Activated naive CD8-positive, alpha-beta T cell treated with anti-CD3 and anti-CD28 coated beads, Interleukin-2, amount 50 U/mL, for 16 hours (primary cell): ENCODE measurements around the gene TMEM80.

ENCODE experiments used
- DNase-seq: peaks from one replicate; pipeline ENCODE4 v3.0.0-alpha.2; 2020; ENCODE audit warnings: low read depth, low spot score

TMEM80 gene

DNA sequence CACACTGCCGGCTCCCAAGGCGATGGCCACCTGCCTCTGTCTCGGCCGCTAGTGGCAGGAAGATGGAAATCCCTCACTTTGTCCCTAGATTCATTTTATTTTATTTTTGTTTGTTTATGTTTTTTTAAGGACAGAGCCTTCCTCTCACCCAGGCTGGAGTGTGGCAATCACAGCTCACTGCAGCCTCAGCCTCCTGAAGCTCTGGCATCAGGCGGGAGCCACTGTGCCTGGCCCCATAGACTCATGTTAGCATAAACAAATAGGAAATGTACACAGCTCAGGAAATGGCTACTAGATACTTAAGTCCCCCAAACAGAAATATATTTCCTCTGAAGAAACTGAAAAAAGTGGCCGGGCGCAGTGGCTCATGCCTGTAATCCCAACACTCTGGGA lies 3.5 kb downstream of the TMEM80 start:
- DNase-seq: no peak

DNA sequence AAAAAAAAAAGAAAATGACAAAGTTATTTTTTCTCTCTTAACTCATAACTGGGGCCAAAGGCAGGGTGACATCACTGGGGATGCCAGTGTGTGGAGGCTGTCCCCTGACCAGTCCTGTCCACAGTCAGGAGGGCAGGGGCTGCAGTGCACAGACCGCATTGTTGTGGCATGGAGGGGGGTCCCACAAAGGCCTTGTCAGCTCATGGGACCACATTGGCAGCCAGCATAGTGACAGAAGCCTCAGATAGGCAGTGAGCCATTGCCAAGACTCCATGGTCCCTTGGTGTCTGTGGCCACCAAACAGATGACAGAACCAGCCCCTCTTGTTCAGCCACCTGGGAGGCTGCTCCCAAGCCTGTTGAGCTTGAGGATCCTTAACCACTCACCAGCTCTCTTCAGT lies 4.1 kb downstream of the TMEM80 start:
- no peak for DNase-seq

DNA sequence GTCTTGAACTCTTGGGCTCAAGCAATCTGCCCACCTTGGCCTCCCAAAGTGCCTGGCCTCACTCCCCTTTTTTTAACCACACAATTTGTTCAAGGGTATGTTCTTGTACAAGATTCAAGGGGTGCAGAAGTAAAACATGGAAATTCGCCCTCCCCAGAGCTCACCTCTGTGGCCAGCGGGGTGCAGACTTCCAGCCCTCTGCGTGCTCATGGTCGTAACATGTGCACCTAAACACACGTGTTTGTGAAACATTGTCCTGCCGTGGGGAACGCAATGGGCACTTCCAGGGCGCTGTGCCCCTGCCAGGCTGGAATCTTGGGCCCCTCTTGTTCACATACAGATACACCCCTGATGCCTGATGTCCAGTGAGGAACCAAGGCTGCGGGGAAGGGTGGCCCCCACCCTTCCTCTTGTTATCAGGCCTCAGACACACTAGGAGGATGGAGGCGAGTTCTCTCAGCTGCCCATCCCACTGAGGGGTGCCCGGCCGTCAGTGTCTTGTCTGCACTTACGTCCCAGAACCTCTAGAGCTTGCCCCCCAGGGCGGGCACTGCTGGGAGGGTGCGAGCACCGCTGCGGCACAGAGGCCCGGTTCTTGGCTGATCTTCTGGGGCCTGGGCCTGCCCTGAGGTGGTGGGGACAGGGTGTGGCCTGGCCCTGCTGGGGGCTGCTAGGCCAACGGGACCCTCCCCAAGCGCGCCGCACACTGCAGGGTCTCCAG lies 6.3 kb downstream of the TMEM80 start:
- DNase-seq: no peak

DNA sequence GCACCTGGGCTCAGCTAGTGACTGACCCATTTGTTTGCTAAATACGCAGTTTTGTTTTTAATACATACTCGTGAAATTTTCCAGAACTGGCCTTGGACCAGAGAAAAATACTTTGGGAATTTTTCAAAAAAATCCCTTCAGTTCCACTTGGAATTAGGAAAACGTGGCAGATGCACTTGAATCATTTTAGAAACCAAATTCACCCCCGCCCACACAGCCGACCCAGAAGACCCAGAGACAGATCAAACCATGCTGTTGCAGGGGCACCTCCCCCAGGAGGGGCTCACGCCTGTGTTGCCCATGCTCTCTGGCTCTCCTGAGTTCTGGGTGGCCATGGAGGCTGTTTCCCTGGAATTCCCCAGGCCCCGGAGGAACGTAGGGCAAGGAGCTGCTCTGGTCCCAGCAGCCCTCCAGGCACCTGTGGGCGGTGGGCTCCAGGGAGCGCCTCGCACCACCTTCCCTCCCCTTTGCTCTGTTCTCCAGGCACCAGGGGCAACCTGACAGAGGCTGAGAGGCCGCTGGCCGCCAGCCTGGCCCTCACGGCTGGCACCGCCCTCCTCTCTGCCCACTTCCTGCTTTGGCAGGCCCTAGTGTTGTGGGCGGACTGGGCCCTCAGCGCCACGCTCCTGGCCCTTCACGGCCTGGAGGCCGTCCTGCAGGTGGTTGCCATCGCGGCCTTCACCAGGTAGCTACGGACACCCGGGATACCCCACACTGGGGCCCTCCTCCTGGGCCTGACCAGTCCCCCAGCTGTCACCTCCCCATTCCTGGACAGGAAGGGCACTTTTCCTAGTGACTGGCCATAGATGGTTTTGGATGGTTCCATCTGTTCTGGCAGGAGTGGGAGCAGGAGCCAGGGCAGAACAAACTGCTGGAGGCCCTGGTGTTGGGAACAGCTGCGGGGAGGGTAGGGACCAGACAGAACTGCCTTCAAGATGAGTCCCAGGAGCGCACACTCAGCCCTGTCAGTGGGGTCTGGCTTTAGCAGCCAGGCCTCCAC lies 7.1 kb downstream of the TMEM80 start:
- DNase-seq: no peak

DNA sequence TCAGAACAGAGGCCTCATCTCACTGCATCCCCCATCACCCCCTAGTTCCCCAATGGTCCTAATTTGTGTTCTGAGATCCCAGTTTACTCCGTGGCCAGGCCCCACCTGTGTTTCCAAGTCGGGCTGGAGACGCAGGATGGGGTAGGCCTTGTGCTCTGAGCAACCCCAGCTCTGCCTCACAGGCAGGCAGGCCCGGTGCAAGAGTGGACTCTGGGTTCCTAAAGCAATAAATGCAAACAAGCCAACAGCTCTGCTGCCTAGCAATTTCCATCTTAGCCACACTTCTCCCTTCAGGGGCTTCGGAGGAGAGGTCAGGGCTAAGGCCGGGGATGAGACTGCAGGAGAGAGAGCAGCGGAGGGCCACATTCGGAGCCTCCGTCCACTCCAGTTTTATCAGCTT lies 7.9 kb downstream of the TMEM80 start:
- no peak for DNase-seq

DNA sequence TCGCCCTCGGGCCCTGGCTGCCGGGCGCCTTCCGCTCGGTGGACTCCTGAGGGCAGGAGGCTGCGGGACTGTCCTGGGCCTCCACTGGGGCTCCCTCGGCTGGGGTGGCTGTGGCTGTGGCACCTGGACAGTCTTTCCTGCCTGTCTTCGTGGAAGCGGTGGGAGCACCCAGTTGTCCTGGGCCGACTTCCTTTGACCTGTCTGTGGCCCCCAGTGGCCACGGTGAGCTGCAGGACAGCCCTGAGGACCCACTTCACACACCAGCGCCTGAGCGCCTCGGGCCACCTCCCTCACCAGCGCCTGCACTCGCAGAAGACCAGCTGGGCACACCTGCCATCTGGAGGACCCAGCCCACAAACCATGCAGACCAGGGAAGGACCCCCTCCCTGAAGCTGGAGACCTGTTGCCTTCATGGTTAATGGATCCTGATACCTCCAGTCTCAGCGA lies 8.6 kb downstream of the TMEM80 start:
- no peak for DNase-seq

DNA sequence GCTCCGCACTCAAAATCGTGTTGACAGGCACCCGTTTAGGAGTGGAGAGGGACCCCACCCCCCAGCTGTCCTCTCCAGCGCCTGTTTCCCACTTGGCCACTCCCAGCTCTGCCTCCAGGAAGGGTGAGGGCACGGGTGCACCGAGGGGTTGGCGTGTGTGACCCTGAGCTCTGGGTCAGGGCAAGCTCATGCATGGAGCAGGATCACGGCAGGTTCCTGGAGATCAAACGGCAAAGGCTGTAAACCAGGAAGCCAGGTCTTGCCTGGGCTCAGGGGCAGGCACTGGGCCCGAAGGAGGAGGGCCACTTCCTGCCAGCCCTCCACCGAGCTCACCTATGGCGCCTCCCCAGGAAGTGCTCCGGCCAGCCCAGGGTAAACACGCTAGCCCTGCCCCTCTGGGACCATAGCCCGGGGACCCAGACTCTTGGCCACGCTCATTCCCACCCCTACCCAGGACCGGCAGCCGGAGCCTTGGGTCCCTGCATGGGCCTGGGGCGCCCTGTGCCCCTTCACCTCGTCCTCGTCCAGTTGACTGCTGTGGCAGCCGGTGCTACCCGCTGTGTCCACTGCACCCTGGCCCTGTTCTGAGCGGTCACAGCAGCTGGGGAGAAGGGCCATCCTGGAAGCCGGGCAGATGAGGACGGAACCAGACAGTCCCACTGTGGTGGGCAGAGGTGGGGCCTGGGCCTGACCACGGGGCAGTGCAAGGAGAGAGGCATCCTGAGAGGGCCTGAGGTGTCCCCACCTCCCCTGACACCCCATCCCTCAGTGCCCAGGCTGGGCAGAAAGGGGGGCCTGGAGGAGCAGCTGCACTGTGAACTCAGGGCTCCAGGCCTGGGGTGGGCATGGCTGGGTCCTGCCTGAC lies 9.4 kb downstream of the TMEM80 start:
- DNase-seq: no peak

DNA sequence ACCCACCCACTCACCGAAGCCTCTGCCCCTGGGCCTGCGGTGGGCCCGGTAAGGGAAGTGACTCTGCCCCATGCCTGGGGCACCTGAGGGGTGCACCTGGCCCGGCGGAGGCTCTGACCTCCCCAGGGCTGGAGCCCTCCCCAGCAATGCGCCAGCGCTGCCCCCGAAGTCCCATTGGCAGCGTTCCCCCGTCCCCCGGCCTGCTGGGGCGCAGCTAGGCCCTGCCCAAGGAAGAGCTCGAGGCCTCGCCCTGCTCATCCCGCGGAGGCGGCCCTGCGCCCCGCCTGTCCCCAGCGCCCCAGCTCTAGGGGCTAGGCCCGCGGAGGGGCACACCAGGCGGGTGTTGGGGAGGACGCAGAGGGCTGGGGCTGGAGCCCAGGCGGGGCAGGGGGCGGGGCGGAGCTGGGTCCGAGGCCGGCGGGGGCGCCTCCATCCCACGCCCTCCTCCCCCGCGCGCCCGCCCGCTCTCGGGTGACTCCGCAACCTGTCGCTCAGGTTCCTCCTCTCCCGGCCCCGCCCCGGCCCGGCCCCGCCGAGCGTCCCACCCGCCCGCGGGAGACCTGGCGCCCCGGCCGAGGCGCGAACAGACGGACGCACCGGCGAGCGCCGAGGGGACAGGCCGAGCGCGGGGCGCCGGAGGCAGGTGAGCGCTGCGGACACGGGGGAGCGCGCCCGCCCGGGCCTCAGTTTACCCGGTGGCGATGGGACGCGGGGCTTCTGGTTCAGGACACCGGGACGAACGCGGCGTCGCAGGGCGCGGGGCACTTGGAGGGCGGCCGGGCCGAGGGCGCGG lies 10.2 kb downstream of the TMEM80 start, which contains the start of gene EPS8L2:
Gene EPS8L2 (plus strand): TSS at position 586 of the 793 bp plus-strand sequence. CDS start 3,177 bp downstream, outside the sequence.
- DNase-seq: no peak

DNA sequence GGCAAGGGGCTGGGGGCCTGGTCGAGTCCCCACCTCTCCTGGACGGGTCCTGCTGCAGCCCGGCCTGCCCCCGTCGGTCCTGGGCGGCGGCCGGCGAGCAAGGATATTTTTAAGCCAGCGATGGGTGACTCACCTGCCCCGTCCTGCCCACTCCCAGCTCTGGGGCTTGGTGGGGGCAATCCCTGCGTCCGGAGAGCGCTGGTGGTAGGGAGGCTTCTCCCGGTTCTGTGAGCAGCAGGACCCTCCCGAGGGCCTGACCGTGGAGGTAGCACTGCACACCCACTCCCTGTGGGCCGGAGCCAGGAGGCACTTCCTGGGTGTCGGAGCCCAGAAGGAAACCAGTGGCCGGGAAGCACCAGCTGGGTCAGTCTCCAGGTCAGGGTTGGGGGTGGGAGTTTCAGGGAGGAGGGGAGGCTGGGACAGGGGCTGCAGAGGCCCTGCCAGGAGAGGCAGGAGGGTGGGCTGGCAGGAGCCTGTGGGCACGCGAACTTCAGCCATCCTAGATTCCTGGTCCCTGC lies 10.9 kb downstream of the TMEM80 start:
- DNase-seq: no peak

DNA sequence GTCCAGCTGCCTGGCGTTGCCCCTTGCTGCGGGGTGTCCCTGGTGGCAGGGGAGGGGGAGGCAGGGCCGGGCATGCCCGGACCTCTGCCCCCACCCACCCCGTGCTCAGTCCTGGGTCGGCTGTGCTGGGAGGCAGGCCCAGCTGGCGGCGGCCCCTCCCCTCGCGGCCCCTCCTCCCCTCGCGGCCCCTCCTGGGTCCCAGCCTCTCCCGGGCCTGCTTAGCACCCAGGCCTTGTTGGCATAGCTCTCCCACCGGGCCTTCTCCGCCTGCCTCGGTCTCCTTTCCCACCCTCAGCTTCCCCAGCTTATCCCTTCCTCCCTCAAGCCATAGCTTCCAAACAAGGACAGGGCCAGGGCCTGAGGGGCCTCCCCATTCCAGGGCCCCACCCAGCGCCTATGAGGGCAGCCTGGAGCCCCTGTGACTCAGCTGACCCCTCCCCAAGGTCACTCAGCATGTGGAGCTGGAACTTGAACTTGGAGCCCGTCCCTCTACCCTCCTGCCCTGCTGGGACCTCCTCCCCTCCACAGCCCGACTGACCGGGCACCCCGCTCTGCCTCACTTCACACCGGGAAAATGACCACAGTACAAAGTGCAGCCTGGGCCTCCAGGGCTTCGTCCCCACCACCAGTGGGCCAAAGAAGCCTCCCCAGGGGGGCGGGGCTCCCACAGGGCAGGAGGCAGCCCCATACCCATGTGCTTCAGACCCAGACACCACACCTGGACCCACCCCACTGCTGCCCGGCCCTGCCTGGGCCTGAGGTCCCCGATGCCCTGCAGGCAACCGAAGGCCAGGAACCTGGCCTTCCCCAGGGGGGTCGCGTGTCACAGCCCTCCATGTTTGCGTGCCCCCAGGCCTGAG lies 11.6 kb downstream of the TMEM80 start:
- DNase-seq: no peak

DNA sequence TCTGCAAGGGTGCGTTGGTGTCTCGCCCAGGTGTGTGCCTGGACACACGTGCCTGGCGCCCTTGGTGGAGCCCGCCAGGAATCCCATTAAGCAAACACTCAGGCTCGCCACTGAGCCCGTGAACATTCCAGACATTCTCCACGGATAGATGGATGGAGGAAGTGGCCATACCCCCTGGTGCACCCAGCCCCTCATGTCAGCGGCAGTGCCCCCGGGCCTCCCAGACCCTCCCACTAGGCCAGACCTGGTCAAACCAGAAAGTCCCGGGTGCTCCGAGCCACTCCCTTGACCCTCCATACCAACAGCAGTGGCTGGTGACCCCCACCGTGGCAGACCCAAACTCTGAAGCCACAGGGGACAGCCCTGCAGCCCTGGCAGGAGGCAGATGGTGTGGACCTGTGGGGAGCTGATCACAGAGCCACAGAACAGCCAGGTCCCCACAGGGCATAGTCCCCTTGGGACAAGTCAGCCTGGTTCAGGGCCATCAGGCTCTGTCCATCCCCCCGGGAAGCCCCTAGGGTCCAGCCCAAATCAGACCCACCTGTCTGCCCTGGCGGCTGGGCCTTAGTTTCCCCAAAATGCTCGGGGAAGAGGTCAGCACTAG lies 12.3 kb downstream of the TMEM80 start:
- DNase-seq: no peak

DNA sequence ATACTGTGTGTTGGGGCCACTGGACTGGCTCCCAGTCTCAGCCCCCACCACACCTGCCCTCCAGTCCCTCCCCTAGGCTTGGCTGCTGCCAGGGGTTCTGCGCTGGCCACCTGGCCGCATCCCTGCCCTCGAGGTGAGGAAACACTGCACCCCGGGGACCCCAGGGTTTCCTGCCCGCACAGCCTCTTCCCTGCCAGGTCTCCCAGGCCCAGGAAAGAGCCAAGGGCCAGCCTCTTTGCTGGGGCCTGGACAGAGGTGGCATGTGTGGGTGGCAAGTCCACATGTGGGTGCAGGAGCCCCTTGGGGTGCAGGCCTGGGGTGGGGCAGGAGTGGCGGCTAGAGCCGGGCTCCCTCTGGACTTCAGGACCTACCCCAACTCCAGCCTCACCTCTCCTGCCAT lies 12.9 kb downstream of the TMEM80 start:
- no peak for DNase-seq

DNA sequence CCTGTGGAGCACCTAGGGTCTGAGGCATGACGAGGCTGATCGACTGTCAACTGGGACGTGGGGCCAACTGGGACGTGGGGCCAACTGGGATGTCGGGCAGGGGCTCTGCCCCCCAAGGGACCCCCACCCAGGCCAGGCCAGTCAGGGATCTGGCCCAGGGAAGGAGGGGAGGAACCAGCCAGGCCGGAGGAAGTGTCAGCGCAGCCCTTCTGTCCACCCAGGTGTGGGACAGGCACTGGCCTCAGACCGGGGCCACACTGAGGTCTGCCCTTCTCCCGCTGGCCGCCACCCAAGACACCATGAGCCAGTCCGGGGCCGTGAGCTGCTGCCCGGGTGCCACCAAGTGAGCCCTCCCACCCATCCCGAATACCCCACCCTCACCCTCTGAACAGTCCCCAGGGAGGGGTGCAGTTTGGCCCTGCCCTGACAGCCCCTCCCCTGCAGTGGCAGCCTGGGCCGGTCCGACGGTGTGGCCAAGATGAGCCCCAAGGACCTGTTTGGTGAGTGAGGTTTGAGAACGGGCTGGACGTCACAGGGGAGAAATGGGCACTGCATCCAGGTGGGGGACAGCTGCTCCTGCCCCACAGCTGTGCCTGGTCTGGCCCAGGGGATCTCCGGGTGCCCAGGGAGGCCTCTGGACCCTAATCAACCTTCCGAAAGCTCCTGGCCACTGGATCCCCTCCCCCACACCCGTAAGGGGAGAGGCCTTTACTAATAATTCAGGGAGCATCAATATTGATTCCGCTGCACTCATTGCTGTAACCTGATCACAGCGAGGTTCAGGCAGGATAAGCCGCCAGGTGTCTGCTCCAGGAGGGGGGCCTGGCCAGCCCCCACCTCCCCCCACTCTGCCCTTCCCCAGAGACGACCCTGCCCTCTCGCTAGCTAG lies 13.7 kb downstream of the TMEM80 start:
- no peak for DNase-seq

DNA sequence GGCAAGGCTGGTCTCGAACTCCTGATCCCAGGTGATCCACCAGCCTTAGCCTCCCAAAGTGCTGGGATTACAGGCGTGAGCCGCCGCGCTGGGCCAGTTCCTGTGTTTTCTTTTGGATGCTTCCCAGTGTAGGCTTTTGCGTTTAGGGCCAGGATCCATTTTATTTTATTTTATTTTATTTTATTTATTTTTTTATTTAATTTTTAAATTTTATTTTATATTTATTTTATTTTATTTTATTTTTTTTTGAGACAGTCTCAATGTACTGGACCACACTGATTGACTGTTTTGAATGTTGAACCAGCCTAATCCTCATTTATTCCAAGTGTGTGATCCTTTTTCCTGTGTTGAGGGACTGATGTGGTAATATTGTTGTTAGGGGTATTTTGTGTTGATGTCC lies 18.8 kb downstream of the TMEM80 start:
- no peak for DNase-seq

DNA sequence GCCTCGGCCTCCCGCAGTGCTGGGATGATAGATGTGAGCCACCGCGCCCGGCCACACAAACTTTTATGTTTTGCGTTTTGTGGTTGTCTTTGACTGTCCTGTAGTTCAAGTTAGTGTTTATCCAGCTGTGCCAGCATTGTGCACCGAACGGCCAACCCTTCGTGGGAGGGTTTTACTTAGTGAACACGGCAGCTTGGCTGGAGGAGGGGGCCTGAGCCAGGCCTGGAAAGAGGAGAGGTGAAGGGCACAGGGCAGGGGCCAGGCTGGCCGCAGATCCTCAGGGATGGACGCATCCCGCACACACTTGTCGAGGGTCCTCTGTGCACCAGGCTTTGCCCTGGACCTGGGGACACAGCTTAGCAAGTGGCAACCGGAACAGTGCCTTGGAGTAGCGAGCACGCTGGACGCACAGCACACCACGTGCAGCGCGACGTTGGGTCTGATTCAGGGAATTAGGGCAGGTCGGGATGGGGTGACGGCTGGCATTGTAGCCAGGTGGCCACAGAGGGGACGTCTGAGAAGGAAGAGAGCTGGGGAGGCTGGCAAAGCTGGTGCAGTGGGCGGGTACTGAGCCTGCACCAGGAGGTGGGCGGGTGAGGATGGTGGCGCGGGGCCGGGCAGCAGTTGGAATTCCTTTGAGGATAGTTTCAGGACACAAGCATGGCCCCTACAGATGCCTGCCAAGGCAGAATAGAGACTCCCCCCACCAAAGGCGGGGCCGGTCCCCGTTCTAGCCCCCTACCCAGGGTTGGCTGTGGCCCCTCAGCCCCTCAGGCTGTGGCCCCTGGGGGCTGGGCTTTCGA lies 23.8 kb downstream of the TMEM80 start:
- no peak for DNase-seq

DNA sequence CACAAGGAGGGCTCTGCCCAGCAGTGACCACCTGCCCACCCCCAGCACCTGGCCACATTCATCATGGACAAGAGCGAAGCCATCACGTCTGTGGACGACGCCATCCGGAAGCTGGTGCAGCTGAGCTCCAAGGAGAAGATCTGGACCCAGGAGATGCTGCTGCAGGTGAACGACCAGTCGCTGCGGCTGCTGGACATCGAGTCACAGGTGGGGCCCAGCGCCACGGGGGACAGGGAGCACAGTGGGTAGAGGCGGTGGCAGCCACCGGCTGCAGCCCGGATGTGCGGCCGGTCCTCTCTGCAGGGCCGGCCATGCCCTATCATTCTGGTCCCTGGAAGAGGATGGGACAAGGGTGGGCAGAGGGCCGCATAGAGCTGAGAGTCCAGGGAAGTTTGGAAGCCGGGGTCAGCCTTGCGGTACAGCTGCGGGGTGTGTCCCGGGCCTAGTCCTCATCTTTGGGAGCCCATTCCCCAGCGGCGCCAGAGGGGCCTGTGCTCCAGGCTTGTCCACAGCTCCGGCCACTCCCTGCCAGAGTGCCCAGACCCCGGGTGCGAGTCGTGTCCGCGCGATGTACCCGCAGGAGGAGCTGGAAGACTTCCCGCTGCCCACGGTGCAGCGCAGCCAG lies 24.5 kb downstream of the TMEM80 start:
- no peak for DNase-seq
